Epithelial cell of proximal tubule (primary cell): ENCODE data around the gene CHST13. TPM values are rescaled to one million over a fixed set of nuclear protein-coding genes. Genes with fewer than 3 reads are reported as not detected.

Experiments
- DNase-seq: peaks from one replicate; pipeline ENCODE4 v3.0.0-alpha.2; 2011; ENCODE audit warnings: low read depth
- H3K4me3 ChIP-seq: 2 replicates; pipeline ENCODE4 v1.5.1; 2011; ENCODE audit warnings: low read depth, mild to moderate bottlenecking, low read length
- CTCF ChIP-seq: conservative IDR thresholded peaks from 2 replicates; pipeline ENCODE4 v1.5.1; 2012; ENCODE audit warnings: low read depth, mild to moderate bottlenecking, low read length
- total RNA-seq: library from RNA; depleted of rRNA; stranded (reverse); fragments of >200 nt; gene quantifications from 2 replicates; pipeline ENCODE4 v1.2.3, GENCODE V29; 2015

The CHST13 gene
- total RNA-seq, 1 donor from 2014 or later = 0.29 TPM

GRCh38 chr3:126536126-126536525, 12.2 kb downstream of the CHST13 start:
- no peak overlapping the region for H3K4me3 ChIP-seq
- no peak for DNase-seq
- no peak for TF ChIP-seq CTCF

- DNase-seq = no peak
- no peak overlapping the region for H3K4me3 ChIP-seq
- no peak for TF ChIP-seq CTCF
Measured at GRCh38 chr3:126537116-126537729, 13.3 kb downstream of the CHST13 start.

- no peak overlapping the region for H3K4me3 ChIP-seq
- DNase-seq = no peak
- no peak for TF ChIP-seq CTCF
Measured at GRCh38 chr3:126537730-126538281, 13.9 kb downstream of the CHST13 start.

- no peak overlapping the region for H3K4me3 ChIP-seq
- TF ChIP-seq CTCF = no peak
- DNase-seq = no peak
Measured at GRCh38 chr3:126538316-126538715, 14.4 kb downstream of the CHST13 start.

- no peak for TF ChIP-seq CTCF
- H3K4me3 ChIP-seq = no peak overlapping the region
- DNase-seq = no peak
Measured at GRCh38 chr3:126538966-126539365, 15.0 kb downstream of the CHST13 start.

- no peak for TF ChIP-seq CTCF
- no peak overlapping the region for H3K4me3 ChIP-seq
- DNase-seq = no peak
Measured at GRCh38 chr3:126539558-126540250, 15.7 kb downstream of the CHST13 start.
